ENCODE data around the gene THBS2. TPM values are rescaled to one million over a fixed set of nuclear protein-coding genes. Genes with fewer than 3 reads are reported as not detected.

Gene THBS2
- total and polyA plus RNA-seq, 2 of the 8 experiments (the other 6 are each of a cell fraction or from before 2014, with no cell fraction given), result 11.0 to 22.5 TPM

DNA sequence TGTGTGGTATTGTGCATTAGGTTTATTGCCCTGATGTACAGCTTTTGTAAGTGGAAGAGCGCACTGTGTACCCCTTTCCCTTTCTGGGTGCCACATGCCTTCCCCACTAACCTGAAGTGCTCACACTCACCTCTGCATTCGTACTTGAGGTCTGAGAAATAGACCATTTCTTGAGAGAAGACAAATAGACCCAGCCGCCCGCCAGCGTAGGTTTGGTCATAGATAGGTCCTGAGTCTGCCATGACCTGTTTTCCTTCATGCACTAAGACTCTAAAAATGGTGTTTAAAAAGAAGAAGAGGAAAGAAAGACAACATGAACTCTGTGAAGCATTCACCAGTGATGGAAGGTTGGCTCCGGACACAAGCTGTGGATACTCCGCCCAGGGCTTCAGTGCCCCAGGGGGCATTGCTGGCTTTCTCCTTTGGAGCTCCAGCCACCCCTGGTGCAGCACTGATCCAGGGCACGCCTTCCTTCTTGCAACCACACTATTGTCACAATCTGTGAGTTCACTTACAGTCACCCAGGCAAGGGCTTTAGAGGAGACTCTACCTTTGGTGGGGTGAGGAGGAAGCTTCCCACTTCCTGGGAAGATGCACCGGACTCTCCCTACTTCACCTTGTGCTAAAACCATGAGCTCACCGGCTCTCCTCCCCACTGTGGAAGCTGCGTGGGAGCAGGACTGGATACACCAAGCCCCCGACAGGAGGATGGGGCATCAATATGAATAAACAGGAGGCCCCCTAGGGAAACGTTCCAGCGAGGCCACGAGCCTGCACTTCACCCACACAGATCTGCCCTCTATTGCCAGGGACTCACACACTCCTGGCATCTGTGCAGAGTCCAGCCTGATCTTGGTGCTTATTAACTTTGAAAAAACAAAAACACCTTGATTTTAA is 33.3 kb downstream of the THBS2 start (continued):
- TF ChIP-seq, protein P1, sequence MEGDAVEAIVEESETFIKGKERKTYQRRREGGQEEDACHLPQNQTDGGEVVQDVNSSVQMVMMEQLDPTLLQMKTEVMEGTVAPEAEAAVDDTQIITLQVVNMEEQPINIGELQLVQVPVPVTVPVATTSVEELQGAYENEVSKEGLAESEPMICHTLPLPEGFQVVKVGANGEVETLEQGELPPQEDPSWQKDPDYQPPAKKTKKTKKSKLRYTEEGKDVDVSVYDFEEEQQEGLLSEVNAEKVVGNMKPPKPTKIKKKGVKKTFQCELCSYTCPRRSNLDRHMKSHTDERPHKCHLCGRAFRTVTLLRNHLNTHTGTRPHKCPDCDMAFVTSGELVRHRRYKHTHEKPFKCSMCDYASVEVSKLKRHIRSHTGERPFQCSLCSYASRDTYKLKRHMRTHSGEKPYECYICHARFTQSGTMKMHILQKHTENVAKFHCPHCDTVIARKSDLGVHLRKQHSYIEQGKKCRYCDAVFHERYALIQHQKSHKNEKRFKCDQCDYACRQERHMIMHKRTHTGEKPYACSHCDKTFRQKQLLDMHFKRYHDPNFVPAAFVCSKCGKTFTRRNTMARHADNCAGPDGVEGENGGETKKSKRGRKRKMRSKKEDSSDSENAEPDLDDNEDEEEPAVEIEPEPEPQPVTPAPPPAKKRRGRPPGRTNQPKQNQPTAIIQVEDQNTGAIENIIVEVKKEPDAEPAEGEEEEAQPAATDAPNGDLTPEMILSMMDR (IDR thresholded peaks at IDR 0.05; ENCODE audit: control extremely low read depth in 1 of 3, insufficient read depth in 1 of 3, low read depth in 1 of 3, low read length in 3 of 3), result no peak
- TF ChIP-seq FOSL1 (IDR thresholded peaks at IDR 0.05; ENCODE audit: insufficient read depth, low read depth, low read length), result no peak
- TF ChIP-seq EZH2 (IDR thresholded peaks at IDR 0.05; ENCODE audit: low read depth, low read length, severe bottlenecking), result no peak
- TF ChIP-seq POLR2AphosphoS5 (IDR thresholded peaks at IDR 0.05; ENCODE audit: low read depth, low read length), result no peak
- no peak for TF ChIP-seq SAP30 (IDR thresholded peaks at IDR 0.05; ENCODE audit: insufficient read depth, insufficient replicate concordance, low read length)
- TF ChIP-seq, protein P2, sequence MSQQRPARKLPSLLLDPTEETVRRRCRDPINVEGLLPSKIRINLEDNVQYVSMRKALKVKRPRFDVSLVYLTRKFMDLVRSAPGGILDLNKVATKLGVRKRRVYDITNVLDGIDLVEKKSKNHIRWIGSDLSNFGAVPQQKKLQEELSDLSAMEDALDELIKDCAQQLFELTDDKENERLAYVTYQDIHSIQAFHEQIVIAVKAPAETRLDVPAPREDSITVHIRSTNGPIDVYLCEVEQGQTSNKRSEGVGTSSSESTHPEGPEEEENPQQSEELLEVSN (IDR thresholded peaks at IDR 0.05), result no peak

Measured in H1 (cell line).